ENCODE data around the gene FAM171A1. TPM values are rescaled to one million over a fixed set of nuclear protein-coding genes. Genes with fewer than 3 reads are reported as not detected.
"Not testable (repeated sequence)": the region's sequence is repeated elsewhere in the genome, so short reads cannot be mapped to it uniquely, and the experiment has no call there.

FAM171A1 gene
- polyA plus RNA-seq, 1 of the 3 experiments (the other 2 are of a cell fraction), result 26.3 TPM

GRCh38 chr10:15411010-15411409, 39.9 kb upstream of the FAM171A1 start:
- Histone ChIP-seq H3K4me2 (no peak overlapping the region), H3K9me2 (no peaks in the 10 kb centered on the region), H3K27ac (ENCODE audit: low read depth in 2 of 2, low read length in 1 of 2) (no peak overlapping the region), H4K20me1 (ENCODE audit: insufficient read depth) (no peaks in the 10 kb centered on the region), H3K4me3 (ENCODE audit: low read depth in 2 of 2, low read length in 1 of 2) (no peak overlapping the region), H3K79me2 (ENCODE audit: insufficient read depth) (no peaks in the 10 kb centered on the region), H3K9ac (no peak overlapping the region), H3K36me3 (replicated peaks in 1 of 2; ENCODE audit: control insufficient read depth in 1 of 2, insufficient read depth in 2 of 2, low read length in 1 of 2) (no peaks in the 10 kb centered on the region), H2AFZ (ENCODE audit: low read depth) (no peak overlapping the region), H3K9me3 (0 out of 2 replicates have a peak, but pooled peaks cover 8% of the 10 kb centered on the region), H3K27me3 (ENCODE audit: insufficient read depth) (no peaks in the 10 kb centered on the region; the same call in 1 of the 2 replicates), H3K4me1 (ENCODE audit: control insufficient read depth in 1 of 2, insufficient read depth in 2 of 2, low read depth in 1 of 2, low read length in 1 of 2) (no peaks in the 10 kb centered on the region), H3F3A (replicated peaks; ENCODE audit: insufficient read depth) (no peaks in the 10 kb centered on the region)
- WGBS (ENCODE audit: low lambda C conversion rate), result 43% methylated on average over 4 of the region's 4 CpGs
- no peak for DNase-seq
- POLR2A ChIA-PET, result no interaction called here
- CTCF ChIA-PET, result interaction anchor here (0.9 to 1.5 kb wide), 2 partner anchors 8 to 10 kb away, joined by 3 read pairs; no protein-coding TSS in a partner anchor
- TF ChIP-seq, protein P1, sequence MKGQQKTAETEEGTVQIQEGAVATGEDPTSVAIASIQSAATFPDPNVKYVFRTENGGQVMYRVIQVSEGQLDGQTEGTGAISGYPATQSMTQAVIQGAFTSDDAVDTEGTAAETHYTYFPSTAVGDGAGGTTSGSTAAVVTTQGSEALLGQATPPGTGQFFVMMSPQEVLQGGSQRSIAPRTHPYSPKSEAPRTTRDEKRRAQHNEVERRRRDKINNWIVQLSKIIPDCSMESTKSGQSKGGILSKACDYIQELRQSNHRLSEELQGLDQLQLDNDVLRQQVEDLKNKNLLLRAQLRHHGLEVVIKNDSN (IDR thresholded peaks at IDR 0.05; ENCODE audit: borderline replicate concordance, low read depth), result no peak
- TF ChIP-seq, protein P2, sequence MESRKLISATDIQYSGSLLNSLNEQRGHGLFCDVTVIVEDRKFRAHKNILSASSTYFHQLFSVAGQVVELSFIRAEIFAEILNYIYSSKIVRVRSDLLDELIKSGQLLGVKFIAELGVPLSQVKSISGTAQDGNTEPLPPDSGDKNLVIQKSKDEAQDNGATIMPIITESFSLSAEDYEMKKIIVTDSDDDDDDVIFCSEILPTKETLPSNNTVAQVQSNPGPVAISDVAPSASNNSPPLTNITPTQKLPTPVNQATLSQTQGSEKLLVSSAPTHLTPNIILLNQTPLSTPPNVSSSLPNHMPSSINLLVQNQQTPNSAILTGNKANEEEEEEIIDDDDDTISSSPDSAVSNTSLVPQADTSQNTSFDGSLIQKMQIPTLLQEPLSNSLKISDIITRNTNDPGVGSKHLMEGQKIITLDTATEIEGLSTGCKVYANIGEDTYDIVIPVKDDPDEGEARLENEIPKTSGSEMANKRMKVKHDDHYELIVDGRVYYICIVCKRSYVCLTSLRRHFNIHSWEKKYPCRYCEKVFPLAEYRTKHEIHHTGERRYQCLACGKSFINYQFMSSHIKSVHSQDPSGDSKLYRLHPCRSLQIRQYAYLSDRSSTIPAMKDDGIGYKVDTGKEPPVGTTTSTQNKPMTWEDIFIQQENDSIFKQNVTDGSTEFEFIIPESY (IDR thresholded peaks at IDR 0.05; ENCODE audit: borderline replicate concordance, low read depth), result no peak
- no peak for TF ChIP-seq SIN3A (IDR thresholded peaks at IDR 0.05; ENCODE audit: borderline replicate concordance, low read depth, low read length)
- no peak for TF ChIP-seq POLR2AphosphoS5 (IDR thresholded peaks at IDR 0.05; ENCODE audit: low read depth, low read length)
- TF ChIP-seq CHD2 (IDR thresholded peaks at IDR 0.05; ENCODE audit: low read length, partially characterized antibody), result no peak
- no peak for TF ChIP-seq RXRA (IDR thresholded peaks at IDR 0.05; ENCODE audit: borderline replicate concordance, low read depth)
- TF ChIP-seq, protein P3, sequence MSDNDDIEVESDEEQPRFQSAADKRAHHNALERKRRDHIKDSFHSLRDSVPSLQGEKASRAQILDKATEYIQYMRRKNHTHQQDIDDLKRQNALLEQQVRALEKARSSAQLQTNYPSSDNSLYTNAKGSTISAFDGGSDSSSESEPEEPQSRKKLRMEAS (IDR thresholded peaks at IDR 0.05; ENCODE audit: low read depth), result no peak
- no peak for TF ChIP-seq NRF1 (IDR thresholded peaks at IDR 0.05; ENCODE audit: low read depth, low read length)
- TF ChIP-seq JUND (IDR thresholded peaks at IDR 0.05), result no peak
- TF ChIP-seq ELF1 (IDR thresholded peaks at IDR 0.05), result no peak
- no peak for TF ChIP-seq RFX5 (IDR thresholded peaks at IDR 0.05; ENCODE audit: low read length)
- no peak for TF ChIP-seq RCOR1 (IDR thresholded peaks at IDR 0.05; ENCODE audit: low read length)
- no peak for TF ChIP-seq RAD21 (IDR thresholded peaks at IDR 0.05; ENCODE audit: low read length)
- TF ChIP-seq MXI1 (IDR thresholded peaks at IDR 0.05; ENCODE audit: low read depth, low read length), result no peak
- TF ChIP-seq FOXJ3 (CRISPR knock-in tag; IDR thresholded peaks at IDR 0.05), result no peak

GRCh38 chr10:15409350-15409749, 38.3 kb upstream of the FAM171A1 start:
- H3F3A ChIP-seq (replicated peaks; ENCODE audit: insufficient read depth); H3K27ac ChIP-seq (ENCODE audit: low read depth in 2 of 2, low read length in 1 of 2); H3K79me2 ChIP-seq (ENCODE audit: insufficient read depth); DNase-seq; H3K4me2 ChIP-seq; H3K4me1 ChIP-seq (ENCODE audit: control insufficient read depth in 1 of 2, insufficient read depth in 2 of 2, low read depth in 1 of 2, low read length in 1 of 2); H2AFZ ChIP-seq (ENCODE audit: low read depth); H3K27me3 ChIP-seq (ENCODE audit: insufficient read depth); H4K20me1 ChIP-seq (ENCODE audit: insufficient read depth); H3K4me3 ChIP-seq (ENCODE audit: low read depth in 2 of 2, low read length in 1 of 2); H3K36me3 ChIP-seq (replicated peaks in 1 of 2; ENCODE audit: control insufficient read depth in 1 of 2, insufficient read depth in 2 of 2, low read length in 1 of 2); H3K9me3 ChIP-seq; POLR2A ChIA-PET; H3K9ac ChIP-seq; H3K9me2 ChIP-seq: not testable (repeated sequence)
- 14% methylated on average over 2 of the region's 2 CpGs for WGBS (ENCODE audit: low lambda C conversion rate)
- CTCF ChIA-PET, result interaction anchor here (0.6 kb wide), 1 partner anchor 1220 kb away, joined by 3 read pairs; no protein-coding TSS in a partner anchor
